HG02678 (cell line): Measurements from ENCODE around the gene FRRS1.

Experiments
- ATAC-seq: cut with Tn5 transposase; IDR thresholded peaks from one replicate; pipeline ENCODE4 v1.9.1; 2021; ENCODE audit warnings: mild to moderate bottlenecking, moderate library complexity; ENCODE audit not compliant: unreplicated experiment

Gene FRRS1

GRCh38 chr1:99680270-99680669 lies 86.2 kb downstream of the FRRS1 start:
- no peak for ATAC-seq

GRCh38 chr1:99677416-99677815 lies 89.0 kb downstream of the FRRS1 start:
- ATAC-seq = no peak

GRCh38 chr1:99676876-99677275 lies 89.6 kb downstream of the FRRS1 start:
- ATAC-seq = no peak

GRCh38 chr1:99675994-99676393 lies 90.4 kb downstream of the FRRS1 start:
- ATAC-seq = no peak

- no peak for ATAC-seq
These were observed 91.1 kb downstream of the FRRS1 start for GRCh38 chr1:99675292-99675691.

GRCh38 chr1:99674115-99675064 lies 92.0 kb downstream of the FRRS1 start:
- ATAC-seq = no peak

GRCh38 chr1:99673315-99673714 lies 93.1 kb downstream of the FRRS1 start:
- ATAC-seq = no peak

GRCh38 chr1:99672530-99673213 lies 93.8 kb downstream of the FRRS1 start:
- no peak for ATAC-seq

- no peak for ATAC-seq
These were observed 94.4 kb downstream of the FRRS1 start for GRCh38 chr1:99672038-99672437.

- no peak for ATAC-seq
These were observed 95.9 kb downstream of the FRRS1 start for GRCh38 chr1:99670583-99670982.

- no peak for ATAC-seq
These were observed 96.6 kb downstream of the FRRS1 start for GRCh38 chr1:99669821-99670220.

- ATAC-seq = no peak
These were observed 97.1 kb downstream of the FRRS1 start for GRCh38 chr1:99669376-99669775.

- no peak for ATAC-seq
These were observed 101.2 kb downstream of the FRRS1 start for GRCh38 chr1:99665212-99665611.

GRCh38 chr1:99663501-99663900 lies 102.9 kb downstream of the FRRS1 start:
- ATAC-seq = no peak

- ATAC-seq = no peak
These were observed 103.8 kb downstream of the FRRS1 start for GRCh38 chr1:99662539-99663080.

GRCh38 chr1:99661780-99662179 lies 104.7 kb downstream of the FRRS1 start:
- ATAC-seq = no peak

GRCh38 chr1:99660496-99660895 lies 105.9 kb downstream of the FRRS1 start:
- no peak for ATAC-seq

- ATAC-seq = no peak
These were observed 106.7 kb downstream of the FRRS1 start for GRCh38 chr1:99659755-99660210.
